ENCODE measurements around the gene NFATC2. TPM values are rescaled to one million over a fixed set of nuclear protein-coding genes. Genes with fewer than 3 reads are reported as not detected.
A peak's percentile ranks its signal among the peaks of the same experiment; 100 is the strongest.

Gene NFATC2
- total and polyA plus RNA-seq, 2 of the 4 experiments (the other 2 are of a cell fraction): 0.18 to 0.38 TPM

DNA sequence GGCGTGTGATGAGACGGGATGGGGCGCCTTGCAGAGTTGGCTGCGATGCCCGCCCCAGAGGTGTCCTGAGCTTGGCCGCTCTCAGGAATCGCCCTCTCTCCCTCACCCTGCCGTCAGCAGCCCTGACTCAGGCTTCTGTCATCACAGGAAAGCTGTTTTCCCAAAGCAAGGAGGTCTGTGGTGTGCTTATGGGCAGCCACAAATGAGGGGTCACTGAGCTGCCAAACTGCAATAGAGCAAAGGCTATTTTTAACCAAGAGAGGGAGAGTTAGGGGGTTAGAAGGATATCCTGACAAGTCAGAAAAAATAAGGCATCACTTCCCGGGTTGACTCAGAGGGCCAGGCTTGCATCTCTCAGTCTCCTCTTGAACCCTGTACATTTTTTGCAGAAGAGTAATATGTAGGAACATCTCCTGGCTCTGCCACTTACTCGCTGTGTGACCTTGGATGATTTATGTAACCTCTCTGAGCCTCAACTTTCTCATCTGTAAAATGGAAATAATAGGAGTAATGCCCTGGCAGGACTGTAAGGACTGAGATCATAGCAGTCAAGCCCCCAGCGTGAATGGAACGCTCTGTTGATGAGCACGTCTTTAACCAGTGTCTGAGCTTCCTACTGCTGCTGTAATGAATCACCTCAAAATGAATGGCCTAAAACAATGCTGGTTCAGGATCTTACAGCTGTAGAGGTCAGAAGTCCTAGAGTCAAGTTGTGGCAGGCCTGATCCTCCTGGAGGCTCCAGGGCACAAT is 181.9 kb downstream of the NFATC2 start:
- peak; percentile 95 for ATAC-seq (ENCODE audit: low read depth)
- POLR2A ChIA-PET (ENCODE audit: unreplicated experiment): no interaction called here
- in situ Hi-C loops (cut with MboI; ENCODE audit: low sequenced_read_pairs): no loop called here
- TF ChIP-seq RCOR1 (IDR thresholded peaks at IDR 0.05; ENCODE audit: insufficient replicate concordance, low read length): peak; percentile 99
- TF ChIP-seq, protein P1, sequence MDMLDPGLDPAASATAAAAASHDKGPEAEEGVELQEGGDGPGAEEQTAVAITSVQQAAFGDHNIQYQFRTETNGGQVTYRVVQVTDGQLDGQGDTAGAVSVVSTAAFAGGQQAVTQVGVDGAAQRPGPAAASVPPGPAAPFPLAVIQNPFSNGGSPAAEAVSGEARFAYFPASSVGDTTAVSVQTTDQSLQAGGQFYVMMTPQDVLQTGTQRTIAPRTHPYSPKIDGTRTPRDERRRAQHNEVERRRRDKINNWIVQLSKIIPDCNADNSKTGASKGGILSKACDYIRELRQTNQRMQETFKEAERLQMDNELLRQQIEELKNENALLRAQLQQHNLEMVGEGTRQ (IDR thresholded peaks at IDR 0.05; ENCODE audit: low read depth, low read length): no peak
- 0 out of 2 replicates have a peak, but pooled peaks have one; percentile 4 for TF ChIP-seq CTCF (conservative IDR thresholded peaks at IDR 0.05; ENCODE audit: low read depth, low read length)
- TF ChIP-seq SMC3 (IDR thresholded peaks at IDR 0.05; ENCODE audit: low read depth, low read length): no peak
- TF ChIP-seq RFX5 (IDR thresholded peaks at IDR 0.05; ENCODE audit: low read depth, low read length): no peak
- no peak for TF ChIP-seq ELK1 (IDR thresholded peaks at IDR 0.05; ENCODE audit: borderline replicate concordance, low read depth, low read length)
- peak; percentile 83 for TF ChIP-seq CEBPB (IDR thresholded peaks at IDR 0.05; ENCODE audit: low read depth, low read length)
- peak; percentile 84 for TF ChIP-seq MAZ (IDR thresholded peaks at IDR 0.05; ENCODE audit: borderline replicate concordance, low read depth, low read length)
- TF ChIP-seq MXI1 (IDR thresholded peaks at IDR 0.05; ENCODE audit: borderline replicate concordance, low read depth, low read length): no peak
- TF ChIP-seq POLR2A (IDR thresholded peaks at IDR 0.05; ENCODE audit: low read depth, low read length): no peak; the same call in 1 of the 2 replicates
- TF ChIP-seq RAD21 (IDR thresholded peaks at IDR 0.05; ENCODE audit: low read length): peak; percentile 41; the same call in 1 of the 2 replicates
- TF ChIP-seq CHD1 (IDR thresholded peaks at IDR 0.05; ENCODE audit: low read depth, low read length): peak; percentile 91; the same call in 1 of the 2 replicates
- peak; percentile 51 for TF ChIP-seq BHLHE40 (IDR thresholded peaks at IDR 0.05; ENCODE audit: low read depth, low read length)
- peak; percentile 73 for TF ChIP-seq NFE2L2 (IDR thresholded peaks at IDR 0.05; ENCODE audit: low read depth, low read length)

More for the DNA sequence above, 181.9 kb downstream of the NFATC2 start:
- H2BK5ac ChIP-seq (ENCODE audit: low read depth, low read length, poor library complexity, severe bottlenecking): peak overlapping the region; percentile 88
- H3K4me2 ChIP-seq (ENCODE audit: low read depth, low read length): peak overlapping the region; percentile 37
- H4K8ac ChIP-seq (ENCODE audit: low read depth in 2 of 2, low read length in 2 of 2): peak overlapping the region; percentile 82 to 85
- 48% methylated on average over 3 of the region's 13 CpGs; no CpG with 5 or more reads in 1 of the 2 experiments for WGBS, 2 experiments (ENCODE audit: extremely low coverage in 2 of 2, insufficient read length in 1 of 2)
- peak overlapping the region; percentile 98 for H2AK5ac ChIP-seq (ENCODE audit: low read depth, low read length)
- H3K4me1 ChIP-seq (ENCODE audit: control insufficient read depth, insufficient read depth, low read length): peaks cover 10% of the 10 kb centered on the region
- dilution Hi-C loops (cut with HindIII; ENCODE audit: low sequenced_read_pairs, unreplicated experiment) (no loop called here), intact Hi-C loops (cut with micrococcal nuclease) (no loop called here)
- H4K91ac ChIP-seq (ENCODE audit: insufficient read depth, low read depth, low read length): peak overlapping the region; percentile 77
- no peak overlapping the region for H3K4me3 ChIP-seq (ENCODE audit: insufficient read depth, low read depth, low read length)
- H3K27me3 ChIP-seq (ENCODE audit: control insufficient read depth, insufficient read depth, low read length): no peaks in the 10 kb centered on the region
- H3K79me1 ChIP-seq (ENCODE audit: low read depth in 1 of 2, low read length in 2 of 2): peaks cover 0 to 20% of the 10 kb centered on the region in 2 experiments; a peak in 2 of 4 replicates
- peak overlapping the region; percentile 98 for H3K23ac ChIP-seq (ENCODE audit: low read depth, low read length)
- H2BK20ac ChIP-seq (ENCODE audit: low read depth, low read length): peak overlapping the region; percentile 99
- peak overlapping the region; percentile 99 for H2BK120ac ChIP-seq (ENCODE audit: low read depth, low read length)
- H2BK15ac ChIP-seq (ENCODE audit: low read depth, low read length): peak overlapping the region; percentile 95; the same call in 2 of the 3 replicates
- H3K18ac ChIP-seq (ENCODE audit: low read depth, low read length): peak overlapping the region; percentile 83
- CTCF ChIA-PET: interaction anchor here (1.0 to 1.1 kb wide), 2 partner anchors 338 to 373 kb away, joined by 3 read pairs; partner anchors contain the start of gene KCNG1
- peak; percentile 100 for DNase-seq
- no peak overlapping the region for H3K9ac ChIP-seq (ENCODE audit: low read depth, low read length)
- peak overlapping the region; percentile 51 for H3K27ac ChIP-seq (ENCODE audit: insufficient read depth, low read length)
- peak overlapping the region; percentile 97 for H3K4ac ChIP-seq (ENCODE audit: low read depth, low read length)
- BruUV-seq (replicated peaks): no TSS peak
- H4K5ac ChIP-seq (ENCODE audit: low read depth, low read length): peak overlapping the region; percentile 61
- H3K56ac ChIP-seq (ENCODE audit: extremely low read depth, insufficient read depth, low read length): peak overlapping the region; percentile 59
- H2AK9ac ChIP-seq (replicated peaks; ENCODE audit: low read depth, low read length, poor library complexity): peak overlapping the region; percentile 60
- peaks cover 28% of the 10 kb centered on the region for H3K9me1 ChIP-seq (ENCODE audit: insufficient read depth, low read length)
- peak overlapping the region; percentile 67 for H2AFZ ChIP-seq (replicated peaks; ENCODE audit: low read length, poor library complexity)
- H3K36me3 ChIP-seq (ENCODE audit: control insufficient read depth, insufficient read depth, low read length): no peaks in the 10 kb centered on the region
- no peaks in the 10 kb centered on the region; the same call in 1 of the 2 replicates for H3K9me3 ChIP-seq (ENCODE audit: control insufficient read depth, insufficient read depth, low read length)
- peak overlapping the region; percentile 99 for H3K14ac ChIP-seq (replicated peaks; ENCODE audit: low read depth, low read length)
- H4K20me1 ChIP-seq (ENCODE audit: insufficient read depth, low read length): no peaks in the 10 kb centered on the region

All from IMR-90 (cell line).